Raji (cell line): ENCODE results near the gene SIAH3.

ENCODE experiments used
- POLR2A ChIP-seq: IDR thresholded peaks from 2 replicates; pipeline ENCODE4 v1.6.1; 2011; ENCODE audit warnings: low read depth, low read length, control low read depth; ENCODE audit not compliant: insufficient read depth

SIAH3 gene

DNA sequence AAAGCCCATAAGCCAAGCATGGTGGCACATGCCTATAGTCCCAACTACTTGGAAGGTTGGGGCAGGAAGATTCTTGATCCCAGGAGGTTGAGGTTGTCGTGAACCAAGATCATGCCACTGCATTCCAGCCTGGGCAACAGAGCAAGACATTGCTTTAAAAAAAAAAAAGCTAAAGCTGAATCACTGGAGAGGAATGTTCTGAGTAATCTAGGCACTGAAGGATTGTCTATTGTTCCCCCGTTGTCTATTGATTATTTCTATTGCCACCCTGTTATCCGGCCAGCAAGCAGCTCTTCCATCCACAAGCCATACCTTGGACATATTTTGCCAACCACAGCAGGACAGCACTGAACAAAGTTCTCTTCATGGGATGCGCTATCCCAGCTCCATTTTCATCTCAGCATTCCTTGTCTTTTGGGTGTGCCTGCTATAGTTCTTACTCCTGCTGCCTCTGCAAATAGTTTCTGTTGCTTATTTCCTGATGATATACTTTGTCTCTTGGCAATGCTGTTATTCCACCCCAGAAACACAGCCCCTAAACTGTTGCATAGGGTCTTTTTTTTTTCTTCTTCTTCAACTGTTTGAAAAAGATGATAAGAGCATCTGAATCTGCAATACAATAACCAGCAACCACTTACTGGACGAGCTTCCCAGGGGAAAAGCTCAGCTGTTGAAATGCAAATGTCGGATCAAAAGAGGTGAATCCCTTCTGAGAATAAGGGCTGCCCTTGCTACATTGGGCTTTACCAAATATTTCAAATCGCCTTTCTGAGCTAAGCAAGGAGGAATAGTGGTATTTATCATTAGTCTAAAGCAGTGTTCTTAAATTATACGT, 22.2 kb upstream of the SIAH3 start:
- TF ChIP-seq POLR2A: no peak

DNA sequence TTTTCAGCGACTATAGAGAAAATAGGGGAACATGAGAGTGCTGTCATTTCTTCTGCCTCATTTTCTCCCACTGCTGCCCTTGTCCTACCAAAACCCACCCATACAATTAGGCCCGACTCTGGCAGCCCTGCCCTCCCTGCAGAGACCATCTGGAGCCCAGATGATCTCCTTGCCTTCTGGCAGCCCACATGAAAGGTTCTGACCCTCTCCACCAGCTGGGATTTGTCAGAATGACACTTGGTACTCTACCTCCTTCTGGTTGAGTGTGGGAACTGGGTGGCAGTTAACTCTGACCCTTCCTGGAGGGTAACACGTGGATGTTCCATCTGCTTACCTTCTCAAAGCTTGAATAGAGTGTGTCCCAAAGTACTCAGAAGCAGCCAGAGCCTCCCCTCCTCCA, 21.0 kb upstream of the SIAH3 start:
- no peak for TF ChIP-seq POLR2A

DNA sequence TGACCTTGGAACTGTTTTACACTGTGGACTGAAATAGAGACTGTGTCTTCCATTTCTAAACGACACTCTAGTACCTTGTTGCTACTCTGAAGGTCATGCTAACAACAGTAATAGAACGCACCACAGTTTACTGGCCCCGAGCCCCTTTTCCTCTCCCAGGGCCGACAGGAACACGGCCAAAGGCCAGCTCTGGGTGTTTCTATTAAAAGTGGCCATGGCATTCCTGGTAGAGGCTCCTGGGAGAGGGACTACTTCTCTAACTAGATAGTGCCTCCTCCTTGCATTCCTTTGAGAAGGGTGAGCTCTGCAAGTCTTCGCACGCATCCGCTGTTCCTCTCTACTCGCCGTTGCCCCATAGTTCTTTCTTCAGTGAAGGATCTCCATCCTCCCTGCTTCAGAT, 18.7 kb upstream of the SIAH3 start:
- no peak for TF ChIP-seq POLR2A

- TF ChIP-seq POLR2A: no peak
These were observed 13.9 kb upstream of the SIAH3 start for GRCh38 chr13:45865414-45865813.

DNA sequence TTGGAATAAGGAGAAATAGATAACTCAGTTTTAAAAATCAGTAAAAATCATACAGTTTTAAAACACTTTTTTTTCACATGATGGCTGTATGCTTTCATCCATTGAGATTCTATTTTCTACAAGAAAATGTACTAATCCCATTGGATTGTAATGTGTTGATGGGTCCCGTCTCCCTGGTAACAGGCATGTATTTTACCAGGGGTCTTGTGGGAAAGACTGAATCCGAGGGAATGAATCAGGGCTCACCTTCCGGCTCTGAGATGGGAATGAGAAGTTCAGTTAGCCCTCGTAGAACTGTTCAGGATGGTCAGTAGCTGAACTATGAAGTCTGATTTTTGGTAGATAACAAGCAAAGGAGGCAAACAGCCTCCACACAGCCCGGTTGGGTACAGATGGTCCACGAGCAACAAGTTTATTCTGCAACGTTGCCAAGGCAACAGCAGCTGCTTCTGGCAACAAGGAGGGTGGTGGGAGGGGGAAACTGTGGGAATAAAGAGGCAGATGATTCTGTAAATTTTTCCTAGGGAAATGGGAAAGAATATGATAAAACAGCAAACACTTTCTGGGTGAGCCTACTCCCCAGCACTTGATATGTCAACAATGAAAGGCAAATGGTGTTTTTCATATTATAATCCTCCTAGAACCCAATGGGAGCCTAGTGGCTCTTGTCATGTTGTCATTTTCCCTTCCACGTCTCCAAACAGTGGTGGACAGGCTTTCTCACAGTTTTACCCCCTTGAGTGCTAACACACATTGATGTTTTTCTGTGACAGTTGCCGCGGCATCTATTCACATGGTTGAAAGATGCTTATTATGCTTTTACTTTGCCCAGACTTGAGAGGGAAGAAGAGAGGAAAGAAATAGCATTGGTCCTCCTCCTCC, 12.4 kb upstream of the SIAH3 start:
- TF ChIP-seq POLR2A: no peak

DNA sequence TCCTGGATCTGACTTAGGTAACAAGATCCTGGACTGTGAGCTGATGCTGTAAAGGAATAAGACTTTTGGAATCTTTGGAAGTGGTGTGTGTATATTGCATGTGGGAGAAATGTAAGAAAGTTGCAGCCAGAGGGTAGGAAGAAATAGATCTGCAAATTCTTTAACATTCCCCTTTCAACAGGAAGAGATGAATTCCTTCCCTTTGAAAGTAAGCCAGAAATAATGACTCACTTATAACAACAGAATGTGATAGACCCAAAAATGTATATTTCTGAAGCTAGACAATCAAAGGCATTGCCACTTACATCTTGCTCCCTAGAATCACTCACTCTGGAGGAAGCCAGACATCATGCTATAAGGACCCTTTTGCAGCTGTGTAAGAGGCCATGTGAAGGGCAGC, 9.8 kb upstream of the SIAH3 start:
- no peak for TF ChIP-seq POLR2A

- no peak for TF ChIP-seq POLR2A
These were observed 8.7 kb upstream of the SIAH3 start for GRCh38 chr13:45860240-45860639.

- no peak for TF ChIP-seq POLR2A
These were observed 8.2 kb upstream of the SIAH3 start for GRCh38 chr13:45859705-45860104.

DNA sequence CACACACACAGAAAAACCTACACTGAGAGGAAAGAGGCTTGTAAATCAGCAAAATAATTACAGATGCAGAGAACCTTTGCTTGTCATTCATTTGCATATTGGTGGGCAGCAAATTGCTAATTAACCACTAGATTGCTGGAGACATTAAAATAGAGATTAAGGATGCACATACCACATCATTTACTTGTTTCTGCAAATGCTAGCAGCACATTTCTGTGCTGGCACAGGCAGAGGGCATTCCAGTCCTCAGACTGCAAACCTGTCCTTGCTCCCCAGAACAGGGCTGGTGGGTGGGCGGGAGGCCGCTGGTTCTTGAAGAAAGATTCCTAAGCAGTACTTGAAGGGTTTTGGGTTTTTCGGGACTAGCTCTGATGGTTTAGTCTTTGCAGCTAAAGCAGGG, 941 bp upstream of the SIAH3 start:
- no peak for TF ChIP-seq POLR2A

GRCh38 chr13:45851956-45852355, 403 bp upstream of the SIAH3 start:
- no peak for TF ChIP-seq POLR2A

DNA sequence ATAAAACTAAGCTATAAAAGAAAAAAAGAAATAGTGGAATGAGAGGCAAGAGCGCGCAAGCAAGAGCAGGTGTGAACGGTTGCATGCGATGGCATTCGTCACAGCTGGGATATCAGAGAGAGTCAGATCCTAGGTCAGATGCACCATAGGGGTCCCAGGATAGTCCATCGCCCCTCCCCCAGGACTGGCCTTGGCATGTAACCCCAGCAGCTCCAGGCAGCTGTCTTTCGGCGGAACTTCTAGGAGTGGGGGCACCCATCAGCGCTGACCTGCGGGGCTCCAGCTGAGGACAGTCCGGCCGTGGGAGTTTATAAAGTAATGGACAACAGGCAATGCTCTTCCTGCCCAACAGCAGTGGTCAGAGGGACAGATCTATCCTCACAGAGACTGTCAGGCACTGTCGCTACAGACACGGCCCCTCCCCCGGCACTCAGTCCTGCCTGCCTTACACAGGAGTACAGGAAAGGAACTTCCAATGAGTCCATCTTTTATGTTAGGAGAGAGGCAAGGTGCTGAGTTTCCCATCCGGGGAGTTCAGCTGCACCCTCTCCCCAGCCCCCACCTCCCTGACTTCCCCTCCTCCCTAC, 1.4 kb downstream of the SIAH3 start:
- no peak for TF ChIP-seq POLR2A

GRCh38 chr13:45849408-45849807, 2.1 kb downstream of the SIAH3 start:
- no peak for TF ChIP-seq POLR2A

DNA sequence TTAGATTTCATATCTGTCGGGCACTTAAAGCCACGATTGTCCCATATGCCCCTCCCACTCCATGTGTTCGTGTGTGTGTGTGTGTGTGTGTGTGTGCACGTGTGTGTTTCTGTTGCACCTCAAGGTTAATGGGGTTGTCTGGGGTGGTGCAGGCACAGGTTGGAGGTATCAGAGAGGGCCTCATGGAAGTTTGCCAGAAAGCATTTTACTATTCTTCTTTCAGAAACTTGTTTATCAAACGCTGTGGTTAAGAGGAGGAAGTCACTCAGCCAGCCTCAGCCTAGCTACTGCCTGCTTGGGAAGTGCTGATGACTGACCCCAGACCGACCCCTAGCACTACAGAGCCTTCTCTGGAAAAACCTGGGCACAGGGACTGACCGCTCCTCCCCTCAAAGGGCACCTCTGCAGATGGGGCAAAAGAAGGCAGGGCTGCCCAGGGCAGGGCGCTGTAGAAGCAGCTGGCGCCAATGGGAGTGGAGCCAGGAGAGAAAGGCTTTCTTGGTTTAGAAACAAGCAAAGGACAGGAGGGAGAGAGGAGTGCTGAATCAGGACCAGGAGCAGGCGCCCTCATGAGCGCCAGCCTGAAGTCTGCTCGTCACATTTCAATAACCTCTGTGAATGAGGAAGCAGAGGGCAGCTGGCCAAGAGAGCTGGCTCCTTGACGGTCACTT, 3.9 kb downstream of the SIAH3 start:
- TF ChIP-seq POLR2A: no peak

DNA sequence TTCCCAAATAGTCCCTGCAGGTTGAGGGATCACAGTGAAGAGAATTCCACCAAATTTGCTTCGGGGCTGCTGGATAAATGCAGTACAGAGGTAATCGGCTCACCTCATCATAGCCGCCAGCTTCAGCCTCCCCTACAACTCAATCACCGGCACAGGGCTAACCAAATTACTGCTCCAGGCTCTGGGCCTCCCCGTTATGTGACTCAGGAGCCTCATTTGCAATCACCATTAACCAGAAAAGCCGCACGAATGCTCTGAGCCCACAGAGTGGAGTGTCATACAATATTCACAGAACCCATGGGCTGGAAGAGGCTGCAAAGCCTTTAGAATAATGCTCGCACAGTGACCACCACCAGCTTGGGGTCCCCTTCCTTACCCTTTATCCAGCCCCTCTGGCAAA, 4.9 kb downstream of the SIAH3 start:
- no peak for TF ChIP-seq POLR2A

GRCh38 chr13:45838171-45838745, 13.3 kb downstream of the SIAH3 start:
- no peak for TF ChIP-seq POLR2A
